SK-N-SH (cell line): ENCODE results near the gene ZNF236.

Experiments
- EZH2phosphoT487 ChIP-seq: fragments of 200-600 bp; sonication (generic); IDR thresholded peaks from 2 replicates; pipeline ENCODE4 v1.6.1; 2017; ENCODE audit warnings: low read depth, mixed run types, mild to moderate bottlenecking, antibody characterized with exemption, moderate library complexity, borderline replicate concordance
- TF ChIP-seq, protein P1 (sequence below): fragments of 200-600 bp; sonication (generic); IDR thresholded peaks from 2 replicates; pipeline ENCODE4 v1.6.1; 2017; ENCODE audit warnings: antibody characterized with exemption, mild to moderate bottlenecking, moderate library complexity
- TF ChIP-seq, protein P2 (sequence below): IDR thresholded peaks from 2 replicates; pipeline ENCODE4 v1.6.1; 2012; ENCODE audit warnings: mild to moderate bottlenecking, low read depth, low read length, moderate library complexity

DNA sequence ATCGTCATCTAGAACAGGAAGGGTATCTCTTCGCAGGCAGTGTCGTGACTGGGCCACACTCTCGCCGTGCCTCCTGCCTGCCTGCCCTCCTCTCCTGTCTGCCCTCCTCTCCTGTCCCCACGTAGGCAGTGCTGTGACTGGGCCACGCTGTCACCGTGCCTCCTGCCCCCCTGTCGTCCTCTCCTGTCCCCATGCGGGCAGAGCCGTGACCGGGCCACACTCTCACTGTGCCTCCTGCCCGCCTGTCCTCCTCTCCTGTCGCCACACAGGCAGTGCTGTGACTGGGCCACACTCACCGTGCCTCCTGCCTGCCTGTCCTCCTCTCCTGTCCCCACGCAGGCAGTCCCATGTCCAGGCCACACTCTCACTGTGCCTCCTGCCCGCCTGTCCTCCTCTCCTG, 51.4 kb downstream of the ZNF236 start:
- TF ChIP-seq EZH2phosphoT487: no peak
- TF ChIP-seq, protein P1, sequence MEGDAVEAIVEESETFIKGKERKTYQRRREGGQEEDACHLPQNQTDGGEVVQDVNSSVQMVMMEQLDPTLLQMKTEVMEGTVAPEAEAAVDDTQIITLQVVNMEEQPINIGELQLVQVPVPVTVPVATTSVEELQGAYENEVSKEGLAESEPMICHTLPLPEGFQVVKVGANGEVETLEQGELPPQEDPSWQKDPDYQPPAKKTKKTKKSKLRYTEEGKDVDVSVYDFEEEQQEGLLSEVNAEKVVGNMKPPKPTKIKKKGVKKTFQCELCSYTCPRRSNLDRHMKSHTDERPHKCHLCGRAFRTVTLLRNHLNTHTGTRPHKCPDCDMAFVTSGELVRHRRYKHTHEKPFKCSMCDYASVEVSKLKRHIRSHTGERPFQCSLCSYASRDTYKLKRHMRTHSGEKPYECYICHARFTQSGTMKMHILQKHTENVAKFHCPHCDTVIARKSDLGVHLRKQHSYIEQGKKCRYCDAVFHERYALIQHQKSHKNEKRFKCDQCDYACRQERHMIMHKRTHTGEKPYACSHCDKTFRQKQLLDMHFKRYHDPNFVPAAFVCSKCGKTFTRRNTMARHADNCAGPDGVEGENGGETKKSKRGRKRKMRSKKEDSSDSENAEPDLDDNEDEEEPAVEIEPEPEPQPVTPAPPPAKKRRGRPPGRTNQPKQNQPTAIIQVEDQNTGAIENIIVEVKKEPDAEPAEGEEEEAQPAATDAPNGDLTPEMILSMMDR: no peak
- TF ChIP-seq, protein P2, sequence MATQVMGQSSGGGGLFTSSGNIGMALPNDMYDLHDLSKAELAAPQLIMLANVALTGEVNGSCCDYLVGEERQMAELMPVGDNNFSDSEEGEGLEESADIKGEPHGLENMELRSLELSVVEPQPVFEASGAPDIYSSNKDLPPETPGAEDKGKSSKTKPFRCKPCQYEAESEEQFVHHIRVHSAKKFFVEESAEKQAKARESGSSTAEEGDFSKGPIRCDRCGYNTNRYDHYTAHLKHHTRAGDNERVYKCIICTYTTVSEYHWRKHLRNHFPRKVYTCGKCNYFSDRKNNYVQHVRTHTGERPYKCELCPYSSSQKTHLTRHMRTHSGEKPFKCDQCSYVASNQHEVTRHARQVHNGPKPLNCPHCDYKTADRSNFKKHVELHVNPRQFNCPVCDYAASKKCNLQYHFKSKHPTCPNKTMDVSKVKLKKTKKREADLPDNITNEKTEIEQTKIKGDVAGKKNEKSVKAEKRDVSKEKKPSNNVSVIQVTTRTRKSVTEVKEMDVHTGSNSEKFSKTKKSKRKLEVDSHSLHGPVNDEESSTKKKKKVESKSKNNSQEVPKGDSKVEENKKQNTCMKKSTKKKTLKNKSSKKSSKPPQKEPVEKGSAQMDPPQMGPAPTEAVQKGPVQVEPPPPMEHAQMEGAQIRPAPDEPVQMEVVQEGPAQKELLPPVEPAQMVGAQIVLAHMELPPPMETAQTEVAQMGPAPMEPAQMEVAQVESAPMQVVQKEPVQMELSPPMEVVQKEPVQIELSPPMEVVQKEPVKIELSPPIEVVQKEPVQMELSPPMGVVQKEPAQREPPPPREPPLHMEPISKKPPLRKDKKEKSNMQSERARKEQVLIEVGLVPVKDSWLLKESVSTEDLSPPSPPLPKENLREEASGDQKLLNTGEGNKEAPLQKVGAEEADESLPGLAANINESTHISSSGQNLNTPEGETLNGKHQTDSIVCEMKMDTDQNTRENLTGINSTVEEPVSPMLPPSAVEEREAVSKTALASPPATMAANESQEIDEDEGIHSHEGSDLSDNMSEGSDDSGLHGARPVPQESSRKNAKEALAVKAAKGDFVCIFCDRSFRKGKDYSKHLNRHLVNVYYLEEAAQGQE: no peak
